ENCODE measurements around the gene USH2A. TPM values are rescaled to one million over a fixed set of nuclear protein-coding genes. Genes with fewer than 3 reads are reported as not detected.

USH2A gene
- total RNA-seq, 1 experiment from 2014 or later: not detected

DNA sequence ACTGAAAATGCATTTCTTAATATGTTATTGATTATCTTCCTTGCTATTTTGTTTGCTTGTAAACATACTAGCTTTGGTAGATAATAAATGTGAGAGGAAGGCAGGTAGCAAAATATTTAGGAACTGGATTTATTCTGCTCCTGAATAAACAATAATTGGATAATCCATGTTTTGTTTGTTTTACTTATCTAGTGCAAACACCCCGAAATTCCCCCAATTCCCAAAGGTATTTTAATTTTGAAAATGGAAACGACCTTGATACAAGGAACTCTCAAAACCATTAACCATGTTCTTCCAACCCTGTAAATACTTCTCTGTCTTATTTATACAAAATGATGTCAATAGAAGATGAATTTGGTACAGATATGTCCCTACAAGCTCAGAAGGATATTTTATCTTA, 3.0 kb downstream of the USH2A start:
- Histone ChIP-seq H3K9me3 (ENCODE audit: control insufficient read depth in 1 of 2, insufficient read depth in 1 of 2, low read depth in 1 of 2, low read length in 2 of 2) (peaks cover 0 to 5% of the 10 kb centered on the region in 2 experiments; a peak in 2 of 4 replicates), H3K36me3 (ENCODE audit: control insufficient read depth in 1 of 2, insufficient read depth in 2 of 2, low read length in 2 of 2) (no peaks in the 10 kb centered on the region), H3K79me2 (ENCODE audit: insufficient read depth, low read length) (no peaks in the 10 kb centered on the region), H2AFZ (ENCODE audit: low read depth, low read length, poor library complexity, severe bottlenecking) (no peak overlapping the region), H3K4me1 (ENCODE audit: control insufficient read depth in 1 of 2, insufficient read depth in 2 of 2, low read length in 2 of 2) (no peaks in the 10 kb centered on the region), H3K9me2 (ENCODE audit: insufficient read depth) (no peaks in the 10 kb centered on the region), H3K27ac (ENCODE audit: low read depth, low read length) (no peak overlapping the region), H3K4me3 (replicated peaks in 1 of 2; ENCODE audit: low read depth in 1 of 2, low read length in 2 of 2) (no peak overlapping the region), H3K27me3 (ENCODE audit: insufficient read depth, low read length) (no peaks in the 10 kb centered on the region; the same call in 1 of the 2 replicates), H3K4me2 (ENCODE audit: low read length) (no peak overlapping the region), H4K20me1 (ENCODE audit: insufficient read depth) (no peaks in the 10 kb centered on the region), H3K9ac (ENCODE audit: low read length) (no peak overlapping the region)
- no TSS peak for BruUV-seq (replicated peaks)
- ChIA-PET CTCF (no interaction called here), RAD21 (ENCODE audit: low non-redundant PET in 1 of 2, low total read pairs in 2 of 2, uncharacterized antibody in 2 of 2, unreplicated experiment in 2 of 2) (no interaction called here), POLR2A (no interaction called here)
- TF ChIP-seq EGR1 (IDR thresholded peaks at IDR 0.05; ENCODE audit: low read depth) (no peak), CBX3 (IDR thresholded peaks at IDR 0.05; ENCODE audit: low read depth) (no peak), JUND (IDR thresholded peaks at IDR 0.05) (no peak), TCF7L2 (IDR thresholded peaks at IDR 0.05; ENCODE audit: borderline replicate concordance, extremely low read depth, insufficient read depth, insufficient read length) (no peak), CEBPB (IDR thresholded peaks at IDR 0.05; ENCODE audit: low read depth) (no peak), EZH2phosphoT487 (IDR thresholded peaks at IDR 0.05; ENCODE audit: borderline replicate concordance) (no peak), POLR2AphosphoS5 (IDR thresholded peaks at IDR 0.05; ENCODE audit: low read depth, low read length) (no peak), ZFX (IDR thresholded peaks at IDR 0.05) (no peak), SP1 (IDR thresholded peaks at IDR 0.05; ENCODE audit: low read depth) (no peak), RAD21 (IDR thresholded peaks at IDR 0.05; ENCODE audit: low read depth) (no peak), FOSL1 (IDR thresholded peaks at IDR 0.05; ENCODE audit: low read depth) (no peak), YY1 (IDR thresholded peaks at IDR 0.05; ENCODE audit: extremely low read depth, insufficient replicate concordance, low read depth, low read length) (no peak), ELF1 (IDR thresholded peaks at IDR 0.05; ENCODE audit: borderline replicate concordance, low read depth) (no peak), POLR2A (IDR thresholded peaks at IDR 0.05; ENCODE audit: borderline replicate concordance, extremely low read depth, insufficient read depth, insufficient read length) (no peak)
- TF ChIP-seq, protein P1, sequence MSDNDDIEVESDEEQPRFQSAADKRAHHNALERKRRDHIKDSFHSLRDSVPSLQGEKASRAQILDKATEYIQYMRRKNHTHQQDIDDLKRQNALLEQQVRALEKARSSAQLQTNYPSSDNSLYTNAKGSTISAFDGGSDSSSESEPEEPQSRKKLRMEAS (IDR thresholded peaks at IDR 0.05): no peak
- TF ChIP-seq, protein P2, sequence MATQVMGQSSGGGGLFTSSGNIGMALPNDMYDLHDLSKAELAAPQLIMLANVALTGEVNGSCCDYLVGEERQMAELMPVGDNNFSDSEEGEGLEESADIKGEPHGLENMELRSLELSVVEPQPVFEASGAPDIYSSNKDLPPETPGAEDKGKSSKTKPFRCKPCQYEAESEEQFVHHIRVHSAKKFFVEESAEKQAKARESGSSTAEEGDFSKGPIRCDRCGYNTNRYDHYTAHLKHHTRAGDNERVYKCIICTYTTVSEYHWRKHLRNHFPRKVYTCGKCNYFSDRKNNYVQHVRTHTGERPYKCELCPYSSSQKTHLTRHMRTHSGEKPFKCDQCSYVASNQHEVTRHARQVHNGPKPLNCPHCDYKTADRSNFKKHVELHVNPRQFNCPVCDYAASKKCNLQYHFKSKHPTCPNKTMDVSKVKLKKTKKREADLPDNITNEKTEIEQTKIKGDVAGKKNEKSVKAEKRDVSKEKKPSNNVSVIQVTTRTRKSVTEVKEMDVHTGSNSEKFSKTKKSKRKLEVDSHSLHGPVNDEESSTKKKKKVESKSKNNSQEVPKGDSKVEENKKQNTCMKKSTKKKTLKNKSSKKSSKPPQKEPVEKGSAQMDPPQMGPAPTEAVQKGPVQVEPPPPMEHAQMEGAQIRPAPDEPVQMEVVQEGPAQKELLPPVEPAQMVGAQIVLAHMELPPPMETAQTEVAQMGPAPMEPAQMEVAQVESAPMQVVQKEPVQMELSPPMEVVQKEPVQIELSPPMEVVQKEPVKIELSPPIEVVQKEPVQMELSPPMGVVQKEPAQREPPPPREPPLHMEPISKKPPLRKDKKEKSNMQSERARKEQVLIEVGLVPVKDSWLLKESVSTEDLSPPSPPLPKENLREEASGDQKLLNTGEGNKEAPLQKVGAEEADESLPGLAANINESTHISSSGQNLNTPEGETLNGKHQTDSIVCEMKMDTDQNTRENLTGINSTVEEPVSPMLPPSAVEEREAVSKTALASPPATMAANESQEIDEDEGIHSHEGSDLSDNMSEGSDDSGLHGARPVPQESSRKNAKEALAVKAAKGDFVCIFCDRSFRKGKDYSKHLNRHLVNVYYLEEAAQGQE (IDR thresholded peaks at IDR 0.05; ENCODE audit: low read depth): no peak
- ATAC-seq (no peak), DNase-seq (ENCODE audit: low read depth, low spot score) (no peak)
- intact Hi-C loops (cut with micrococcal nuclease): no loop called here

All from HCT116 (cell line).